GM23248 (cell line): Measurements from ENCODE around the gene BMPR1B. TPM values are rescaled to one million over a fixed set of nuclear protein-coding genes. Genes with fewer than 3 reads are reported as not detected.
A peak's percentile ranks its signal among the peaks of the same experiment; 100 is the strongest.

Experiments used
- DNase-seq: peaks from one replicate; pipeline ENCODE4 v3.0.0-alpha.2; 2015
- H2AFZ ChIP-seq: fragments of 200-600 bp; sonication (generic); 2 replicates; pipeline ENCODE4 v1.6.1; 2016; ENCODE audit warnings: antibody characterized with exemption
- H3F3A ChIP-seq: fragments of 200-600 bp; sonication (generic); 2 replicates; pipeline ENCODE4 v1.6.1; 2016; ENCODE audit warnings: mild to moderate bottlenecking, antibody characterized with exemption, mixed run types; ENCODE audit not compliant: insufficient read depth
- H3K27ac ChIP-seq: fragments of 200-600 bp; sonication (generic); 2 replicates; pipeline ENCODE4 v1.5.1; 2016; ENCODE audit warnings: mild to moderate bottlenecking
- H3K27me3 ChIP-seq: fragments of 200-600 bp; sonication (generic); replicated peaks from 2 replicates; pipeline ENCODE4 v1.6.1; 2016; ENCODE audit warnings: mild to moderate bottlenecking; ENCODE audit not compliant: insufficient read depth
- H3K36me3 ChIP-seq: fragments of 200-600 bp; sonication (generic); 2 replicates; pipeline ENCODE4 v1.6.1; 2016; ENCODE audit warnings: low read depth, mild to moderate bottlenecking
- H3K4me1 ChIP-seq: fragments of 200-600 bp; sonication (generic); 2 replicates; pipeline ENCODE4 v1.6.1; 2016; ENCODE audit warnings: mild to moderate bottlenecking; ENCODE audit not compliant: insufficient read depth
- H3K4me2 ChIP-seq: fragments of 200-600 bp; sonication (generic); one replicate; pipeline ENCODE4 v1.6.1; 2016; ENCODE audit warnings: mild to moderate bottlenecking; ENCODE audit not compliant: unreplicated experiment
- H3K4me3 ChIP-seq: fragments of 200-600 bp; sonication (generic); 2 replicates; pipeline ENCODE4 v1.5.1; 2016; ENCODE audit warnings: mild to moderate bottlenecking
- H3K79me2 ChIP-seq: fragments of 200-600 bp; sonication (generic); 2 replicates; pipeline ENCODE4 v1.6.1; 2016; ENCODE audit warnings: mild to moderate bottlenecking; ENCODE audit not compliant: insufficient read depth
- H3K9ac ChIP-seq: fragments of 200-600 bp; sonication (generic); 2 replicates; pipeline ENCODE4 v1.6.1; 2016; ENCODE audit warnings: mild to moderate bottlenecking
- H3K9me2 ChIP-seq: fragments of 200-600 bp; sonication (generic); 2 replicates; pipeline ENCODE4 v1.6.1; 2016; ENCODE audit warnings: mixed run types, mild to moderate bottlenecking, moderate library complexity; ENCODE audit not compliant: insufficient read depth
- H3K9me3 ChIP-seq: fragments of 200-600 bp; sonication (generic); one replicate; pipeline ENCODE4 v1.6.1; 2017; ENCODE audit warnings: low read depth
- H4K20me1 ChIP-seq: fragments of 200-600 bp; sonication (generic); 2 replicates; pipeline ENCODE4 v1.6.0; 2016; ENCODE audit not compliant: insufficient read depth
- EZH2 ChIP-seq: fragments of 200-600 bp; sonication (generic); IDR thresholded peaks from 2 replicates; pipeline ENCODE4 v1.6.1; 2018; ENCODE audit warnings: antibody characterized with exemption, mild to moderate bottlenecking; ENCODE audit not compliant: insufficient read depth, poor library complexity, severe bottlenecking
- EZH2phosphoT487 ChIP-seq: fragments of 200-600 bp; sonication (generic); IDR thresholded peaks from 2 replicates; pipeline ENCODE4 v1.6.1; 2018; ENCODE audit warnings: antibody characterized with exemption, moderate library complexity, mild to moderate bottlenecking, low read depth; ENCODE audit not compliant: insufficient read depth
- WGBS, 2 experiments: methylation state at CpG; one replicate each; pipeline ENCODE4 v1.1.6; 2015 to 2017; ENCODE audit warnings: low lambda C conversion rate in 2 of 2, low coverage in 1 of 2; ENCODE audit errors: missing lambda C conversion rate in 2 of 2; 5-methylcytosine and 5-hydroxymethylcytosine counted together
- in situ Hi-C: fragments of 300-500 bp; cut with MboI; formaldehyde crosslinking; loops from 2 replicates; pipeline ENCODE4 v1.15.0; 2020
- polyA plus RNA-seq: library from polyadenylated mRNA; unstranded; fragments of >200 nt; fragmentation: Nextera tagmentation; extraction: Ambion mirVana; gene quantifications from 2 replicates; pipeline ENCODE4 v1.2.1, GENCODE V29; 2016
- total RNA-seq: library from RNA; depleted of rRNA; stranded (reverse); fragments of >200 nt; shearing (Covaris generic); gene quantifications from 2 replicates; pipeline ENCODE4 v1.2.3, GENCODE V29; 2014

BMPR1B gene
- total and polyA plus RNA-seq, 2 experiments from 2014 or later = 0.60 to 0.76 TPM

DNA sequence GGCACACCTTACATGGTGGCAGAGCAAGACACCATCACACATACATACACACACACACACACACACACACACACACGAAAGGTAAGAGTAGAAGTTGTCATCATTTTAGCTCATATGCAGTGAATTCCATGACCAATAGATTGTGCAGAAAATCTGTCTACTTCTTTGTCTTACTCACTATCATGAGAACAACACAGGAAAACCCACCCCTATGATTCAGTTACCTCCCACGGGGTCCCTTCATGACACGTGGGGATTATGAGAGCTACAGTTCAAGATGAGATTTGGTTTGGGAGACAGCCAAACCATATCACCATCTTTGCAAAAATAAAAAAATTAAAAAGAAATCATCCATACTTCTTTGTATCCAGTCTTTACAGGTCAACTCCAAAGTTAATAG, 221.1 kb downstream of the BMPR1B start:
- Histone ChIP-seq H3K9me2 (no peaks in the 10 kb centered on the region), H3K4me2 (no peak overlapping the region), H3K27ac (no peak overlapping the region), H4K20me1 (no peaks in the 10 kb centered on the region), H2AFZ (no peak overlapping the region), H3F3A (peaks cover 16% of the 10 kb centered on the region; the same call in 1 of the 2 replicates), H3K9me3 (no peaks in the 10 kb centered on the region), H3K27me3 (no peaks in the 10 kb centered on the region), H3K4me3 (no peak overlapping the region), H3K36me3 (no peaks in the 10 kb centered on the region), H3K79me2 (no peaks in the 10 kb centered on the region), H3K4me1 (peaks cover 21% of the 10 kb centered on the region), H3K9ac (no peak overlapping the region)
- in situ Hi-C loops = no loop called here
- DNase-seq = peak; percentile 27
- TF ChIP-seq EZH2 (no peak), EZH2phosphoT487 (no peak)
- WGBS, 2 experiments = 27 to 33% methylated on average over 3 of the region's 3 CpGs

GRCh38 chr4:94979621-94980020, 221.9 kb downstream of the BMPR1B start:
- 23 to 43% methylated on average over 5 of the region's 5 CpGs for WGBS, 2 experiments
- H3K27ac ChIP-seq = no peak overlapping the region
- peaks cover 17% of the 10 kb centered on the region for H3K4me1 ChIP-seq
- no peak overlapping the region for H3K4me3 ChIP-seq
- H3K4me2 ChIP-seq = no peak overlapping the region
- in situ Hi-C loops = no loop called here
- H3F3A ChIP-seq = peaks cover 16% of the 10 kb centered on the region; the same call in 1 of the 2 replicates
- no peaks in the 10 kb centered on the region for H3K9me2 ChIP-seq
- no peaks in the 10 kb centered on the region for H3K79me2 ChIP-seq
- no peak overlapping the region for H3K9ac ChIP-seq
- H2AFZ ChIP-seq = no peak overlapping the region
- no peaks in the 10 kb centered on the region for H3K27me3 ChIP-seq
- DNase-seq = peak; percentile 4
- TF ChIP-seq EZH2phosphoT487 (no peak), EZH2 (no peak)
- H3K36me3 ChIP-seq = no peaks in the 10 kb centered on the region
- H4K20me1 ChIP-seq = no peaks in the 10 kb centered on the region
- H3K9me3 ChIP-seq = no peaks in the 10 kb centered on the region

- DNase-seq = peak; percentile 56
These were observed 238.1 kb downstream of the BMPR1B start for GRCh38 chr4:94995684-94996394.

GRCh38 chr4:95000076-95000648, 242.4 kb downstream of the BMPR1B start:
- H3K27me3 ChIP-seq = no peaks in the 10 kb centered on the region
- no peak overlapping the region for H3K4me3 ChIP-seq
- H3K36me3 ChIP-seq = no peaks in the 10 kb centered on the region
- H3K9me3 ChIP-seq = no peaks in the 10 kb centered on the region
- H3K79me2 ChIP-seq = no peaks in the 10 kb centered on the region
- no peaks in the 10 kb centered on the region for H4K20me1 ChIP-seq
- TF ChIP-seq EZH2phosphoT487 (no peak), EZH2 (no peak)
- no peaks in the 10 kb centered on the region for H3K9me2 ChIP-seq
- no peak overlapping the region for H3K4me2 ChIP-seq
- 81 to 86% methylated on average over 4 of the region's 4 CpGs for WGBS, 2 experiments
- H3F3A ChIP-seq = no peaks in the 10 kb centered on the region
- no peak overlapping the region for H3K27ac ChIP-seq
- H3K4me1 ChIP-seq = no peaks in the 10 kb centered on the region
- in situ Hi-C loops = no loop called here
- DNase-seq = no peak
- H3K9ac ChIP-seq = no peak overlapping the region
- no peak overlapping the region for H2AFZ ChIP-seq

More at GRCh38 chr4:94995684-94996394, 238.1 kb downstream of the BMPR1B start:
- no peaks in the 10 kb centered on the region for H3K4me1 ChIP-seq
- H3K36me3 ChIP-seq = no peaks in the 10 kb centered on the region
- H3K27me3 ChIP-seq = no peaks in the 10 kb centered on the region
- TF ChIP-seq EZH2 (no peak), EZH2phosphoT487 (no peak)
- in situ Hi-C loops = no loop called here
- no peaks in the 10 kb centered on the region for H3K9me2 ChIP-seq
- no peaks in the 10 kb centered on the region for H4K20me1 ChIP-seq
- H3K4me2 ChIP-seq = peak overlapping the region; percentile 43
- H3K4me3 ChIP-seq = peak overlapping the region; percentile 45
- peak overlapping the region; percentile 70 for H2AFZ ChIP-seq
- H3K9me3 ChIP-seq = no peaks in the 10 kb centered on the region
- 28 to 29% methylated on average over 10 of the region's 10 CpGs for WGBS, 2 experiments
- H3K27ac ChIP-seq = no peak overlapping the region
- peak overlapping the region; percentile 15; the same call in 1 of the 2 replicates for H3K9ac ChIP-seq
- H3K79me2 ChIP-seq = no peaks in the 10 kb centered on the region
- H3F3A ChIP-seq = no peaks in the 10 kb centered on the region
